Gastroesophageal sphincter (tissue), 3 donors: Measurements from ENCODE around the gene KCND2.

Experiments used
- POLR2A ChIP-seq, 2 donors: fragments of 450-650 bp; IDR thresholded peaks; one replicate each; pipeline ENCODE4 v1.6.1; 2017; ENCODE audit warnings: antibody characterized with exemption in 2 of 2, mild to moderate bottlenecking in 2 of 2, moderate library complexity in 1 of 2
- POLR2AphosphoS5 ChIP-seq: sonication (generic); formaldehyde crosslinking; IDR thresholded peaks from one replicate; pipeline ENCODE4 v1.6.1; 2017; ENCODE audit warnings: antibody characterized with exemption
- TF ChIP-seq, protein P1 (sequence below), 4 experiments: fragments of 200-600 bp in 2 of 4; fragments of 450-650 bp in 2 of 4; sonication (generic) in 1 of 4; IDR thresholded peaks; one replicate each; pipeline ENCODE4 v1.5.1; 2017 to 2019; ENCODE audit warnings: antibody characterized with exemption in 4 of 4, mild to moderate bottlenecking in 2 of 4, moderate library complexity in 2 of 4

DNA sequence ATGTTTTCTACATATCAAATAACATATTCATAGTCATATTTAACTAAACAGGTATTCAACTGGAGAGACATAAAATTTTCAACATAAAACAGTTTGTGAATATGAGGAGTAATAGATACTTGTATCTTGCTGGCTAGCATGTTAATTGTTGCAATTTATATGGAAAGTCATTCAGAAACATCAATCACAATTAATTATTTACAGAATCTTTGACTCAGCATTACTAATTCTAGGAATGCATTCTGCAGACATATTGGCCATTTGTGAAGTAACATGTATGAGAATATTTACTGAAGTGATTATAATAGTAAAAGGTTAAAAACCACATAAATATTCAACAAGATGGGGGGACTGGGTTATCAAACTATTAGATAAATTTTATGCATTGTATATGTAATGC is 381.3 kb downstream of the KCND2 start:
- TF ChIP-seq, protein P1, sequence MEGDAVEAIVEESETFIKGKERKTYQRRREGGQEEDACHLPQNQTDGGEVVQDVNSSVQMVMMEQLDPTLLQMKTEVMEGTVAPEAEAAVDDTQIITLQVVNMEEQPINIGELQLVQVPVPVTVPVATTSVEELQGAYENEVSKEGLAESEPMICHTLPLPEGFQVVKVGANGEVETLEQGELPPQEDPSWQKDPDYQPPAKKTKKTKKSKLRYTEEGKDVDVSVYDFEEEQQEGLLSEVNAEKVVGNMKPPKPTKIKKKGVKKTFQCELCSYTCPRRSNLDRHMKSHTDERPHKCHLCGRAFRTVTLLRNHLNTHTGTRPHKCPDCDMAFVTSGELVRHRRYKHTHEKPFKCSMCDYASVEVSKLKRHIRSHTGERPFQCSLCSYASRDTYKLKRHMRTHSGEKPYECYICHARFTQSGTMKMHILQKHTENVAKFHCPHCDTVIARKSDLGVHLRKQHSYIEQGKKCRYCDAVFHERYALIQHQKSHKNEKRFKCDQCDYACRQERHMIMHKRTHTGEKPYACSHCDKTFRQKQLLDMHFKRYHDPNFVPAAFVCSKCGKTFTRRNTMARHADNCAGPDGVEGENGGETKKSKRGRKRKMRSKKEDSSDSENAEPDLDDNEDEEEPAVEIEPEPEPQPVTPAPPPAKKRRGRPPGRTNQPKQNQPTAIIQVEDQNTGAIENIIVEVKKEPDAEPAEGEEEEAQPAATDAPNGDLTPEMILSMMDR (IDR thresholded peaks at IDR 0.05): no peak
- TF ChIP-seq POLR2AphosphoS5 (no peak), POLR2A (IDR thresholded peaks at IDR 0.05) (no peak)
